Mammary epithelial cell (primary cell): ENCODE measurements around the gene TSPAN9.

Source experiments
- EZH2 ChIP-seq: IDR thresholded peaks from 2 replicates; pipeline ENCODE4 v1.6.1; 2012; ENCODE audit warnings: low read length, inconsistent platforms, borderline replicate concordance
- TF ChIP-seq, protein P1 (sequence below), 2 donors: IDR thresholded peaks in 1 of 2; conservative IDR thresholded peaks in 1 of 2; 2 replicates each; pipeline ENCODE4 v1.5.1; 2011 to 2012; ENCODE audit warnings: inconsistent platforms in 2 of 2, low read length in 2 of 2, mild to moderate bottlenecking in 2 of 2, control low read depth in 1 of 2, low read depth in 1 of 2; ENCODE audit not compliant: insufficient read depth in 1 of 2; ENCODE audit errors: extremely low read depth in 1 of 2

- TF ChIP-seq, protein P1, sequence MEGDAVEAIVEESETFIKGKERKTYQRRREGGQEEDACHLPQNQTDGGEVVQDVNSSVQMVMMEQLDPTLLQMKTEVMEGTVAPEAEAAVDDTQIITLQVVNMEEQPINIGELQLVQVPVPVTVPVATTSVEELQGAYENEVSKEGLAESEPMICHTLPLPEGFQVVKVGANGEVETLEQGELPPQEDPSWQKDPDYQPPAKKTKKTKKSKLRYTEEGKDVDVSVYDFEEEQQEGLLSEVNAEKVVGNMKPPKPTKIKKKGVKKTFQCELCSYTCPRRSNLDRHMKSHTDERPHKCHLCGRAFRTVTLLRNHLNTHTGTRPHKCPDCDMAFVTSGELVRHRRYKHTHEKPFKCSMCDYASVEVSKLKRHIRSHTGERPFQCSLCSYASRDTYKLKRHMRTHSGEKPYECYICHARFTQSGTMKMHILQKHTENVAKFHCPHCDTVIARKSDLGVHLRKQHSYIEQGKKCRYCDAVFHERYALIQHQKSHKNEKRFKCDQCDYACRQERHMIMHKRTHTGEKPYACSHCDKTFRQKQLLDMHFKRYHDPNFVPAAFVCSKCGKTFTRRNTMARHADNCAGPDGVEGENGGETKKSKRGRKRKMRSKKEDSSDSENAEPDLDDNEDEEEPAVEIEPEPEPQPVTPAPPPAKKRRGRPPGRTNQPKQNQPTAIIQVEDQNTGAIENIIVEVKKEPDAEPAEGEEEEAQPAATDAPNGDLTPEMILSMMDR (conservative IDR thresholded peaks at IDR 0.05 in 1 of 2, IDR thresholded peaks at IDR 0.05 in 1 of 2; ENCODE audit: extremely low read depth in 1 of 2, insufficient read depth in 1 of 2, low read depth in 1 of 2, low read length in 2 of 2) = no peak
- no peak for TF ChIP-seq EZH2
These were observed 29.4 kb downstream of the TSPAN9 start for GRCh38 chr12:3106579-3106978.
